ENCODE measurements around the gene DNAJC10. TPM values are rescaled to one million over a fixed set of nuclear protein-coding genes. Genes with fewer than 3 reads are reported as not detected.

Gene DNAJC10
- polyA plus RNA-seq, 3 donors = 25.2 to 102 (median 79.4) TPM

- Histone ChIP-seq H3K4me2 (replicated peaks; ENCODE audit: extremely low read depth, low read length, poor library complexity, severe bottlenecking) (no peak overlapping the region), H3K4me1 (ENCODE audit: control insufficient read depth in 1 of 2, insufficient read depth in 2 of 2, low read length in 2 of 2) (no peaks in the 10 kb centered on the region), H3K4me3 (replicated peaks in 1 of 3; ENCODE audit: low read depth in 2 of 3, low read length in 3 of 3) (no peak overlapping the region), H3K9ac (ENCODE audit: insufficient read depth, low read length, poor library complexity, severe bottlenecking) (no peak overlapping the region), H3K79me2 (ENCODE audit: insufficient read depth, low read length) (no peaks in the 10 kb centered on the region), H3K36me3 (replicated peaks in 1 of 2; ENCODE audit: control insufficient read depth in 1 of 2, insufficient read depth in 2 of 2, low read length in 2 of 2) (no peaks in the 10 kb centered on the region), H2AFZ (ENCODE audit: insufficient read depth, low read depth, low read length, poor library complexity, severe bottlenecking) (no peak overlapping the region), H3K27ac (ENCODE audit: low read depth in 1 of 2, low read length in 2 of 2) (no peak overlapping the region), H3K9me3 (replicated peaks in 1 of 2; ENCODE audit: control insufficient read depth in 1 of 2, insufficient read depth in 1 of 2, low read length in 2 of 2) (no peaks in the 10 kb centered on the region), H3K27me3 (ENCODE audit: control insufficient read depth in 2 of 2, insufficient read depth in 2 of 2, low read length in 2 of 2) (no peaks in the 10 kb centered on the region), H4K20me1 (ENCODE audit: insufficient read depth, low read length) (no peaks in the 10 kb centered on the region)
- DNase-seq = no peak
- intact Hi-C loops (cut with micrococcal nuclease) = no loop called here
- Mint-ChIP-seq H3K4me1 (no peaks in the 10 kb centered on the region), H3K36me3 (no peaks in the 10 kb centered on the region), H3K27ac (no peak overlapping the region), H3K27me3 (ENCODE audit: low read depth in 3 of 3) (peaks cover 0 to 4% (median 0%) of the 10 kb centered on the region in 3 donors), H3K4me3 (no peak overlapping the region), H3K9me3 (peaks cover 0 to 3% (median 0%) of the 10 kb centered on the region in 7 donors)
- no peak for TF ChIP-seq CTCF (IDR thresholded peaks at IDR 0.05)
- no CpG with 5 or more reads among the region's 2 CpGs for WGBS (ENCODE audit: insufficient coverage)
Measured at GRCh38 chr2:182821182-182821581, 105.1 kb downstream of the DNAJC10 start.

- no peaks in the 10 kb centered on the region for H3K36me3 ChIP-seq (replicated peaks in 1 of 2; ENCODE audit: control insufficient read depth in 1 of 2, insufficient read depth in 2 of 2, low read length in 2 of 2)
- no peaks in the 10 kb centered on the region for H3K9me3 ChIP-seq (replicated peaks in 1 of 2; ENCODE audit: control insufficient read depth in 1 of 2, insufficient read depth in 1 of 2, low read length in 2 of 2)
- DNase-seq = no peak
- no peak overlapping the region for H3K4me3 Mint-ChIP-seq
- no peaks in the 10 kb centered on the region for H4K20me1 ChIP-seq (ENCODE audit: insufficient read depth, low read length)
- H3K4me1 ChIP-seq (ENCODE audit: control insufficient read depth in 1 of 2, insufficient read depth in 2 of 2, low read length in 2 of 2) = no peaks in the 10 kb centered on the region
- peaks cover 0 to 4% (median 0%) of the 10 kb centered on the region in 3 donors for H3K27me3 Mint-ChIP-seq (ENCODE audit: low read depth in 3 of 3)
- WGBS (ENCODE audit: insufficient coverage) = 100% methylated on average over 1 of the region's 2 CpGs
- H3K4me2 ChIP-seq (replicated peaks; ENCODE audit: extremely low read depth, low read length, poor library complexity, severe bottlenecking) = no peak overlapping the region
- no peak overlapping the region for H3K27ac Mint-ChIP-seq
- H2AFZ ChIP-seq (ENCODE audit: insufficient read depth, low read depth, low read length, poor library complexity, severe bottlenecking) = no peak overlapping the region
- H3K79me2 ChIP-seq (ENCODE audit: insufficient read depth, low read length) = no peaks in the 10 kb centered on the region
- no peaks in the 10 kb centered on the region for H3K27me3 ChIP-seq (ENCODE audit: control insufficient read depth in 2 of 2, insufficient read depth in 2 of 2, low read length in 2 of 2)
- no peak for TF ChIP-seq CTCF (IDR thresholded peaks at IDR 0.05)
- no peak overlapping the region for H3K4me3 ChIP-seq (replicated peaks in 1 of 3; ENCODE audit: low read depth in 2 of 3, low read length in 3 of 3)
- no peak overlapping the region for H3K27ac ChIP-seq (ENCODE audit: low read depth in 1 of 2, low read length in 2 of 2)
- no peak overlapping the region for H3K9ac ChIP-seq (ENCODE audit: insufficient read depth, low read length, poor library complexity, severe bottlenecking)
- no peaks in the 10 kb centered on the region for H3K4me1 Mint-ChIP-seq
- peaks cover 0 to 6% (median 0%) of the 10 kb centered on the region in 7 donors for H3K9me3 Mint-ChIP-seq
- H3K36me3 Mint-ChIP-seq = no peaks in the 10 kb centered on the region
- intact Hi-C loops (cut with micrococcal nuclease) = no loop called here
Measured at GRCh38 chr2:182822733-182823132, 106.7 kb downstream of the DNAJC10 start.

All from CD14-positive monocyte (primary cell).